Thoracic aorta (tissue), 2 donors: ENCODE data around the gene SNX4. TPM values are rescaled to one million over a fixed set of nuclear protein-coding genes. Genes with fewer than 3 reads are reported as not detected.

Experiments
- ATAC-seq: fragments of 150-250 bp; one replicate; pipeline ENCODE4 v1.8.0; 2017; ENCODE audit warnings: low read depth; ENCODE audit not compliant: insufficient number of reproducible peaks, low FRiP score
- DNase-seq: peaks from one replicate; pipeline ENCODE4 v3.0.0-alpha.2; 2020; ENCODE audit warnings: low spot score
- H3K27ac ChIP-seq, 2 donors: fragments of 200-600 bp; sonication (generic); 1 replicate in 1 of 2; 2 replicates in 1 of 2; pipeline ENCODE4 v1.5.1; 2016; ENCODE audit warnings: mild to moderate bottlenecking in 2 of 2, moderate library complexity in 2 of 2
- H3K27me3 ChIP-seq: fragments of 200-600 bp; sonication (generic); replicated peaks from 2 replicates; pipeline ENCODE4 v1.6.0; 2016; ENCODE audit warnings: mild to moderate bottlenecking; ENCODE audit not compliant: insufficient read depth
- H3K36me3 ChIP-seq: fragments of 200-600 bp; sonication (generic); one replicate; pipeline ENCODE4 v1.5.1; 2016
- H3K4me1 ChIP-seq, 2 donors: fragments of 200-600 bp; sonication (generic); 1 replicate in 1 of 2; 2 replicates in 1 of 2; pipeline versions ENCODE4 v1.5.1 to v1.6.0; 2016; ENCODE audit warnings: low read depth in 2 of 2, mild to moderate bottlenecking in 1 of 2; ENCODE audit not compliant: control insufficient read depth in 1 of 2
- H3K4me3 ChIP-seq: fragments of 200-600 bp; sonication (generic); 2 replicates; pipeline ENCODE4 v1.5.1; 2016; ENCODE audit warnings: mild to moderate bottlenecking
- H3K9me3 ChIP-seq: fragments of 200-600 bp; sonication (generic); 2 replicates; pipeline ENCODE4 v1.5.1; 2016
- total RNA-seq, 2 donors: library from RNA; depleted of rRNA; stranded (reverse); fragments of >200 nt; gene quantifications; one replicate each; pipeline versions ENCODE4 v1.1.0 to v1.2.3, GENCODE V29; 2016
- TF ChIP-seq, protein P1 (sequence below): fragments of 200-600 bp; sonication (generic); IDR thresholded peaks from one replicate; pipeline ENCODE4 v1.5.1; 2019; ENCODE audit warnings: antibody characterized with exemption

Gene SNX4
- total RNA-seq, 2 donors from 2014 or later: 26.4 to 29.9 TPM

DNA sequence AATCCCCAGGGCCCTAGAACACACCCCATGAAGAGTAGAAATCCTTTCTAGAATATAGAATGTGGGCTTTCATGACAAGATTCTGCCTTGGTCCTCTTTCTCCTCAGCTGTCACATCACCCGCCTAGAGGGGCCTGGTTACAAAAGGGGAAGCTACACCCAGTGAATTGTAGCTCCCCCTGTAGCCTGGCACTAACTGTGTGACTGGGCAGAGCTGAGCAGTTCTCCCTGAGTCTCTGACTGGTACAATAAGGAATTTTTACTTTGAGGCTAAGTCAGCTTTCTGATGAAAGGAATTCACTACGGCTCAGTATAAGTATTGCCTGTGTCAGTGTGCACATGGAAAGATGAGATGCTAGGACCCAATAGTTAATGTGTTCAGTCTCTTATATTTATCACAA is 116.2 kb downstream of the SNX4 start:
- Histone ChIP-seq H3K27me3 (no peaks in the 10 kb centered on the region), H3K36me3 (no peaks in the 10 kb centered on the region), H3K4me3 (no peak overlapping the region), H3K27ac (no peak overlapping the region), H3K4me1 (peaks cover 3 to 9% of the 10 kb centered on the region in 2 donors), H3K9me3 (no peaks in the 10 kb centered on the region)
- no peak for ATAC-seq
- no peak for DNase-seq
- TF ChIP-seq, protein P1, sequence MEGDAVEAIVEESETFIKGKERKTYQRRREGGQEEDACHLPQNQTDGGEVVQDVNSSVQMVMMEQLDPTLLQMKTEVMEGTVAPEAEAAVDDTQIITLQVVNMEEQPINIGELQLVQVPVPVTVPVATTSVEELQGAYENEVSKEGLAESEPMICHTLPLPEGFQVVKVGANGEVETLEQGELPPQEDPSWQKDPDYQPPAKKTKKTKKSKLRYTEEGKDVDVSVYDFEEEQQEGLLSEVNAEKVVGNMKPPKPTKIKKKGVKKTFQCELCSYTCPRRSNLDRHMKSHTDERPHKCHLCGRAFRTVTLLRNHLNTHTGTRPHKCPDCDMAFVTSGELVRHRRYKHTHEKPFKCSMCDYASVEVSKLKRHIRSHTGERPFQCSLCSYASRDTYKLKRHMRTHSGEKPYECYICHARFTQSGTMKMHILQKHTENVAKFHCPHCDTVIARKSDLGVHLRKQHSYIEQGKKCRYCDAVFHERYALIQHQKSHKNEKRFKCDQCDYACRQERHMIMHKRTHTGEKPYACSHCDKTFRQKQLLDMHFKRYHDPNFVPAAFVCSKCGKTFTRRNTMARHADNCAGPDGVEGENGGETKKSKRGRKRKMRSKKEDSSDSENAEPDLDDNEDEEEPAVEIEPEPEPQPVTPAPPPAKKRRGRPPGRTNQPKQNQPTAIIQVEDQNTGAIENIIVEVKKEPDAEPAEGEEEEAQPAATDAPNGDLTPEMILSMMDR: no peak

DNA sequence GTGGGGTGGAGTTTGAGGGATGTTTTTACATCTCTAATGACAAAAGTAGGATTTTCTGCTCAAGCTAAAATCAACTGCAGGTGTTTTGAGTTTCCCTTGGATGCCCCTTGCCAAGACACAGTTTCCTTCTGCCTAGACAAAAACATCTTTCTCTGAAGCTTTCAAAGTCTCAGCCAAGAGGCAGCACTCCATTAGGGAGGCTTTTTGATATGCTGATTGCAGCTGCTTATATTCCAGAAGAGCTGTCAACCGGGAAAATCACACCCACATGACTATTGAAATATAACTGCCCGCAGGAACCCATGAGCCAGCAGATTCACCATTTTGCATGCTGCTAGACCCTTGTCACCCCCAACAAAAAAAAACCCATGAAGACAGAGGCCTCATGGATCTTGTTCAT is 117.4 kb downstream of the SNX4 start:
- Histone ChIP-seq H3K9me3 (no peaks in the 10 kb centered on the region), H3K4me1 (peaks cover 3 to 9% of the 10 kb centered on the region in 2 donors), H3K36me3 (no peaks in the 10 kb centered on the region), H3K4me3 (no peak overlapping the region), H3K27me3 (no peaks in the 10 kb centered on the region), H3K27ac (no peak overlapping the region)
- ATAC-seq: no peak
- DNase-seq: no peak
- TF ChIP-seq, protein P1: no peak

DNA sequence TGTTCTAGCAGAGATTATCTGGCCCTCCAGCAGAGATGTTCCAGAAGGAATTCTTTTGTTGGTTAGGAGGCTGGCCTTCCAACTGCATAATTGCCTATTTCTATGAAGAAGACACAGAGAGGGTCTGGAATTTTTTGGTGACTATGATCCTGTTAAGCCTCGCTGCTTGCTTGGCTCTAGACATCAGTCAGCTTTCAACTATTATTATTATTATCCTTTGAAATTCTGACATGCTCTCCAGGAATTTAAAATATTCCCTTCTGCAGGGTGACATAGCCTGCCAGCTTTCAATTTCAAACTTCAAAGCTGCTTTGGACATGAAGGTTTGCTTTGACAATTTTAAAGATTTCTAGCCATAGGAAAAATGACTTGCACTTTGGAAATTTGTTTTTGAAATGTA is 118.6 kb downstream of the SNX4 start:
- ATAC-seq (no peak), DNase-seq (no peak)
- H3K36me3 ChIP-seq: no peaks in the 10 kb centered on the region
- H3K27me3 ChIP-seq: no peaks in the 10 kb centered on the region
- H3K27ac ChIP-seq: no peak overlapping the region
- H3K4me1 ChIP-seq: peaks cover 3 to 9% of the 10 kb centered on the region in 2 donors
- H3K4me3 ChIP-seq: no peak overlapping the region
- TF ChIP-seq, protein P1: no peak
- H3K9me3 ChIP-seq: no peaks in the 10 kb centered on the region

DNA sequence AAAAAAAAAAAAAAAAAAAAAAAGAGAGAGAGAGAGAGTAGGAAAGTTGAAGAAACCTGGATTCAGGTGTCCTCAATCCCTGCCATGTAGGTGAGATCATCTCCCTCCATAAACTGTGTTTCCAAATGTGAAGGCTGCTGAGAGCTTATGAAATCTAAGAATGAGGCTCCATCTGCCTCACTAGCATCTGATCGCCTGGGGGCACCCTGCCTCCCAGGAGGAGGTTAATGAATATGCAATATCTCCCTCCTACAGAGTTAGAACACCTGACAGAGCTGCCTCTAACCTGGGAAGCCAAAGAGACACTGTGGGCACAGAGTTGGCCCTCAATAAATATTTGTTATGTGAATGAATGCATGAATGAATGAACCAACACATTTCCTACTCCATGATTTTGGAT is 121.0 kb downstream of the SNX4 start:
- peaks cover 3 to 9% of the 10 kb centered on the region in 2 donors for H3K4me1 ChIP-seq
- H3K4me3 ChIP-seq: no peak overlapping the region
- no peak for ATAC-seq
- DNase-seq: no peak
- no peaks in the 10 kb centered on the region for H3K9me3 ChIP-seq
- no peak overlapping the region for H3K27ac ChIP-seq
- TF ChIP-seq, protein P1: no peak
- H3K27me3 ChIP-seq: no peaks in the 10 kb centered on the region
- no peaks in the 10 kb centered on the region for H3K36me3 ChIP-seq

Other genes starting within 250 kb of the SNX4 start
- gene ZNF148, start 144.9 kb downstream of the SNX4 start, total RNA-seq: 10 to 100 TPM; 27.1 to 35.1 TPM
- gene OSBPL11, start 75.3 kb upstream of the SNX4 start, total RNA-seq: 10 to 100 TPM in 1 of 2 donors, 1 to 10 TPM in 1; 7.0 to 10.3 TPM